ENCODE measurements around the gene PTPRU.

GRCh38 chr1:29259802-29260441 is 23.6 kb downstream of the PTPRU start:
- TF ChIP-seq, protein P1, sequence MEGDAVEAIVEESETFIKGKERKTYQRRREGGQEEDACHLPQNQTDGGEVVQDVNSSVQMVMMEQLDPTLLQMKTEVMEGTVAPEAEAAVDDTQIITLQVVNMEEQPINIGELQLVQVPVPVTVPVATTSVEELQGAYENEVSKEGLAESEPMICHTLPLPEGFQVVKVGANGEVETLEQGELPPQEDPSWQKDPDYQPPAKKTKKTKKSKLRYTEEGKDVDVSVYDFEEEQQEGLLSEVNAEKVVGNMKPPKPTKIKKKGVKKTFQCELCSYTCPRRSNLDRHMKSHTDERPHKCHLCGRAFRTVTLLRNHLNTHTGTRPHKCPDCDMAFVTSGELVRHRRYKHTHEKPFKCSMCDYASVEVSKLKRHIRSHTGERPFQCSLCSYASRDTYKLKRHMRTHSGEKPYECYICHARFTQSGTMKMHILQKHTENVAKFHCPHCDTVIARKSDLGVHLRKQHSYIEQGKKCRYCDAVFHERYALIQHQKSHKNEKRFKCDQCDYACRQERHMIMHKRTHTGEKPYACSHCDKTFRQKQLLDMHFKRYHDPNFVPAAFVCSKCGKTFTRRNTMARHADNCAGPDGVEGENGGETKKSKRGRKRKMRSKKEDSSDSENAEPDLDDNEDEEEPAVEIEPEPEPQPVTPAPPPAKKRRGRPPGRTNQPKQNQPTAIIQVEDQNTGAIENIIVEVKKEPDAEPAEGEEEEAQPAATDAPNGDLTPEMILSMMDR (conservative IDR thresholded peaks at IDR 0.05; ENCODE audit: low read depth in 2 of 2) = no peak
- no peak for TF ChIP-seq JUNB (IDR thresholded peaks at IDR 0.05; ENCODE audit: unreplicated experiment)
- TF ChIP-seq EZH2phosphoT487 (IDR thresholded peaks at IDR 0.05; ENCODE audit: unreplicated experiment) = no peak
- TF ChIP-seq CREB1 (CRISPR knock-in tag; IDR thresholded peaks at IDR 0.05; ENCODE audit: low read depth) = no peak
- no peak for TF ChIP-seq STAT1 (IDR thresholded peaks at IDR 0.05; ENCODE audit: unreplicated experiment)

Data from GM23338 (cell line).